B cell (primary cell): ENCODE measurements around the gene MANBA. TPM values are rescaled to one million over a fixed set of nuclear protein-coding genes. Genes with fewer than 3 reads are reported as not detected.

Source experiments
- ATAC-seq: fragments of 200-7000 bp; cut with Tn5 transposase; one replicate; pipeline ENCODE4 v1.10.0; 2021; ENCODE audit warnings: low read depth, mild to moderate bottlenecking, moderate number of reproducible peaks, moderate library complexity
- CTCF ChIA-PET: fragments of 350-600 bp; sonication (Branson Sonifier 250); formaldehyde crosslinking; loops from one replicate; lab custom pipeline; 2021; ENCODE audit warnings: antibody characterized with exemption, inconsistent platforms; lab: Charles Lee
- POLR2A ChIA-PET: fragments of 350-600 bp; sonication (Branson Sonifier 250); formaldehyde crosslinking; loops from one replicate; lab custom pipeline; 2021; ENCODE audit warnings: antibody characterized with exemption; lab: Charles Lee
- DNase-seq: peaks from one replicate; pipeline ENCODE4 v3.0.0; 2013
- H2AFZ ChIP-seq: 2 replicates; pipeline ENCODE4 v1.6.1; 2012; ENCODE audit warnings: mild to moderate bottlenecking, low read depth, low read length; ENCODE audit not compliant: insufficient read depth, poor library complexity, severe bottlenecking
- H3K27ac ChIP-seq, 2 donors: 1 replicate in 1 of 2; 2 replicates in 1 of 2; pipeline ENCODE4 v1.5.1; 2012 to 2013; ENCODE audit warnings: low read length in 2 of 2, mild to moderate bottlenecking in 2 of 2, moderate library complexity in 1 of 2
- H3K27me3 ChIP-seq, 4 experiments: fragments of 200-600 bp in 1 of 4; sonication (generic) in 1 of 4; replicated peaks in 1 of 4; 1 replicate in 2 of 4; 2 replicates in 2 of 4; pipeline versions ENCODE4 v1.6.1 to v1.7.0; 2013 to 2016; ENCODE audit warnings: low read length in 3 of 4, mild to moderate bottlenecking in 2 of 4, mixed read lengths in 1 of 4, moderate library complexity in 1 of 4; ENCODE audit not compliant: insufficient read depth in 4 of 4, control insufficient read depth in 3 of 4; ENCODE audit errors: control extremely low read depth in 1 of 4
- H3K36me3 ChIP-seq, 2 experiments: replicated peaks in 1 of 2; 1 replicate in 1 of 2; 2 replicates in 1 of 2; pipeline versions ENCODE4 v1.6.1 to v1.7.1; 2013; ENCODE audit warnings: low read length in 1 of 2; ENCODE audit not compliant: insufficient read depth in 2 of 2, control insufficient read depth in 1 of 2; ENCODE audit errors: control extremely low read depth in 1 of 2, extremely low read depth in 1 of 2
- H3K4me1 ChIP-seq, 2 donors: fragments of 200-600 bp in 1 of 2; sonication (generic) in 1 of 2; 1 replicate in 1 of 2; 2 replicates in 1 of 2; pipeline versions ENCODE4 v1.5.1 to v1.6.1; 2013 to 2017; ENCODE audit warnings: low read length in 2 of 2; ENCODE audit not compliant: control insufficient read depth in 2 of 2, insufficient read depth in 2 of 2
- H3K4me2 ChIP-seq: replicated peaks from 2 replicates; pipeline ENCODE3; 2012; ENCODE audit warnings: mild to moderate bottlenecking, low read depth, low read length; ENCODE audit not compliant: poor library complexity, severe bottlenecking
- H3K4me3 ChIP-seq, 5 experiments: fragments of 200-600 bp in 1 of 5; sonication (generic) in 1 of 5; 1 replicate in 3 of 5; 2 replicates in 2 of 5; pipeline versions ENCODE4 v1.5.1 to v1.7.0; 2011 to 2016; ENCODE audit warnings: low read length in 4 of 5, mild to moderate bottlenecking in 4 of 5, low read depth in 2 of 5, control low read depth in 1 of 5, moderate library complexity in 1 of 5; ENCODE audit not compliant: insufficient read depth in 1 of 5; ENCODE audit errors: control extremely low read depth in 1 of 5, extremely low read depth in 1 of 5
- H3K79me2 ChIP-seq: fragments of 200-600 bp; sonication (generic); one replicate; pipeline ENCODE4 v1.6.0; 2016; ENCODE audit warnings: low read length; ENCODE audit not compliant: control insufficient read depth, insufficient read depth
- H3K9ac ChIP-seq: fragments of 200-600 bp; sonication (generic); 2 replicates; pipeline ENCODE4 v1.6.1; 2017; ENCODE audit warnings: mild to moderate bottlenecking, low read length, moderate library complexity
- H3K9me3 ChIP-seq, 3 donors: one replicate each; pipeline versions ENCODE4 v1.6.1 to v1.7.1; 2013; ENCODE audit warnings: low read length in 2 of 3; ENCODE audit not compliant: control insufficient read depth in 2 of 3, insufficient read depth in 1 of 3; ENCODE audit errors: control extremely low read depth in 1 of 3
- H4K20me1 ChIP-seq: 2 replicates; pipeline ENCODE4 v1.6.0; 2012; ENCODE audit warnings: mild to moderate bottlenecking, low read length; ENCODE audit not compliant: insufficient read depth, control insufficient read depth, poor library complexity, severe bottlenecking
- H3K27ac Mint-ChIP-seq: one replicate; pipeline ENCODE4 v1.8.0; 2021; ENCODE audit warnings: mixed read lengths
- H3K27me3 Mint-ChIP-seq: one replicate; pipeline ENCODE4 v1.8.0; 2021; ENCODE audit warnings: mixed read lengths
- H3K4me1 Mint-ChIP-seq: one replicate; pipeline ENCODE4 v1.8.0; 2021; ENCODE audit warnings: mixed read lengths
- H3K4me3 Mint-ChIP-seq: one replicate; pipeline ENCODE4 v1.8.0; 2021; ENCODE audit warnings: mixed read lengths
- H3K9me3 Mint-ChIP-seq: one replicate; pipeline ENCODE4 v1.8.0; 2022; ENCODE audit warnings: mixed read lengths; ENCODE audit not compliant: insufficient read depth
- EZH2 ChIP-seq: IDR thresholded peaks from 2 replicates; pipeline ENCODE4 v1.6.1; 2012; ENCODE audit warnings: borderline replicate concordance, low read depth, mild to moderate bottlenecking, moderate library complexity, low read length; ENCODE audit not compliant: insufficient read depth, poor library complexity, severe bottlenecking
- WGBS: methylation state at CpG from one replicate; pipeline ENCODE4 v1.1.5; 2013; ENCODE audit warnings: missing lambda C conversion rate; ENCODE audit not compliant: insufficient coverage; 5-methylcytosine and 5-hydroxymethylcytosine counted together
- intact Hi-C: fragments of 100-400 bp; cut with micrococcal nuclease; formaldehyde crosslinking; loops from one replicate; pipeline ENCODE4 v1.10.0; 2022
- polyA plus RNA-seq: library from polyadenylated mRNA; depleted of rRNA; stranded (reverse); fragments of >200 nt; gene quantifications from 2 replicates; pipeline ENCODE4 v1.2.3, GENCODE V29; 2012
- total RNA-seq, 2 donors: library from RNA; stranded (reverse); fragments of 120-200 nt in 1 of 2; gene quantifications; 1 replicate in 1 of 2; 2 replicates in 1 of 2; pipeline versions ENCODE4 v1.2.3 to v1.2.4, GENCODE V29; 2013 to 2022
- TF ChIP-seq, protein P1 (sequence below): fragments of 200-600 bp; IDR thresholded peaks from one replicate; pipeline ENCODE4 v1.8.0; 2022; ENCODE audit warnings: antibody characterized with exemption, mild to moderate bottlenecking

MANBA gene
- total and polyA plus RNA-seq, 2 donors (not counting 1 experiment from before 2014, with no cell fraction given), result 91.6 to 119 TPM

DNA sequence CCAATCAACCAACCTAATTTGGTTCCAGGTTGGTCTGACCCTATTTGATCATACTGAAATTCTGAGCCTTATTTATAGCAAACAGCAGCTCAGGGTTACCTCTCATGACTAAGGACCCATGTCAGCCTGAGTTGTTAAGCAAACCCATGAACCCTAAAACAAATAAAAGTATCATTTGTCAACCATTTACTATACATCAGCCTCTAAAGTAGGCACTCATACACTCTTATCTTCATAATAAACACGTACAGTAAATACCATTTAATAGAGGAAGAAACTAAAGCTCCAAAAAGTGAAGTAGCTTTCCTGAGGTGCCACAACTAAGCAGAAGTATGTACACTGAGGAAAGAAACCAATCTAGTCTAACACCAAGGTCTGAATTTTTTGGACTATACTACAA lies 25.2 kb downstream of the MANBA start:
- intact Hi-C loops, result no loop called here
- Histone ChIP-seq H2AFZ (no peak overlapping the region), H3K27ac (peak overlapping the region in 1 of 2 donors; percentile 18), H3K79me2 (peaks cover 99% of the 10 kb centered on the region), H3K4me3 (no peak overlapping the region), H3K36me3 (peaks cover 2 to 9% of the 10 kb centered on the region in 2 experiments), H3K9me3 (peaks cover 4 to 22% (median 15%) of the 10 kb centered on the region in 3 donors), H3K4me2 (no peak overlapping the region), H3K9ac (no peak overlapping the region), H3K4me1 (peaks cover 10 to 15% of the 10 kb centered on the region in 2 donors), H3K27me3 (no peaks in the 10 kb centered on the region), H4K20me1 (peaks cover 55% of the 10 kb centered on the region)
- no peak for DNase-seq
- Mint-ChIP-seq H3K4me3 (no peak overlapping the region), H3K27ac (no peak overlapping the region), H3K4me1 (peaks cover 52% of the 10 kb centered on the region), H3K9me3 (peaks cover 7% of the 10 kb centered on the region), H3K27me3 (no peaks in the 10 kb centered on the region)
- ATAC-seq, result no peak
- ChIA-PET POLR2A (no interaction called here), CTCF (interaction anchor here (1.1 kb wide), 1 partner anchor 273 kb away, joined by 3 read pairs; no protein-coding TSS in a partner anchor)
- TF ChIP-seq, protein P1, sequence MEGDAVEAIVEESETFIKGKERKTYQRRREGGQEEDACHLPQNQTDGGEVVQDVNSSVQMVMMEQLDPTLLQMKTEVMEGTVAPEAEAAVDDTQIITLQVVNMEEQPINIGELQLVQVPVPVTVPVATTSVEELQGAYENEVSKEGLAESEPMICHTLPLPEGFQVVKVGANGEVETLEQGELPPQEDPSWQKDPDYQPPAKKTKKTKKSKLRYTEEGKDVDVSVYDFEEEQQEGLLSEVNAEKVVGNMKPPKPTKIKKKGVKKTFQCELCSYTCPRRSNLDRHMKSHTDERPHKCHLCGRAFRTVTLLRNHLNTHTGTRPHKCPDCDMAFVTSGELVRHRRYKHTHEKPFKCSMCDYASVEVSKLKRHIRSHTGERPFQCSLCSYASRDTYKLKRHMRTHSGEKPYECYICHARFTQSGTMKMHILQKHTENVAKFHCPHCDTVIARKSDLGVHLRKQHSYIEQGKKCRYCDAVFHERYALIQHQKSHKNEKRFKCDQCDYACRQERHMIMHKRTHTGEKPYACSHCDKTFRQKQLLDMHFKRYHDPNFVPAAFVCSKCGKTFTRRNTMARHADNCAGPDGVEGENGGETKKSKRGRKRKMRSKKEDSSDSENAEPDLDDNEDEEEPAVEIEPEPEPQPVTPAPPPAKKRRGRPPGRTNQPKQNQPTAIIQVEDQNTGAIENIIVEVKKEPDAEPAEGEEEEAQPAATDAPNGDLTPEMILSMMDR, result no peak
- TF ChIP-seq EZH2, result no peak
- no CpG with 5 or more reads among the region's 1 CpG for WGBS

DNA sequence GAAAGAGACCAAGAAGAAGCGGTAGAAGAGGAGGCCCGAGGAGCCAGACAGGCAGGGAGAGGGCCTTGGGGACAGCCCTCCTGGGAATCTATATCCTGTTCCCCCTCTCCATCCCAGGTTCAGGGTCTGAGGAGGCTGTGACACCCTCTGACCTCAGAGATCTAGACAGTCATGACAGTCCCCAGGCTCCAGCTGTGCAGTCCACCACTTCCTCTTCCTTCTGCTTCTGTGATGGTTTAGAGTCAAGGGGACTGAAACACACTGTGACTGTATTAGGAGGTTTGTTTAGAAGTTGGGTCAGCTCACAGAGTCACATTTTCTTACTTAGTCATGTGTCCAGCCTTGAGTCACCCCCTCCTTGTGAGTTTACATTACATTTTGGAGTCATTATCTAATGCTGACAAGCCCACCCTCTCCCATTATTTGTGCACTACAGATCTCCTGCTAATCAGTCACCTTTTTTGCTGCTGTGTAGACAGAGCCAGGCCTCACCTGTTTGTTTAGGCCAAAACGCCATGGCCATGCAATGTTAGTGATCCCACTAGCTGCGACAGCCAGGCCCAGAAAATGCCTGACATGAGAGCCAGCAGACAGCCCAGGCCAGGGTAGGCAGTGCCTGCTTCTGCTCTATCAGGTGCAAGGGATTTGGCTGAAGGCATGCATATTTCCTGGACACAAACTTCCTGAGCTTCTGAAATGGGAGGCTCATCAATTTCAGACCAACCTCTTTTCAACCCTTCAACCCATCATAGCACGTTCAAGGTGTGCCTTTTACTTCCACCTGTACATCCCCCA lies 26.0 kb downstream of the MANBA start:
- Histone ChIP-seq H3K4me2 (no peak overlapping the region), H3K9ac (no peak overlapping the region), H4K20me1 (peaks cover 62% of the 10 kb centered on the region), H3K4me1 (peaks cover 10 to 15% of the 10 kb centered on the region in 2 donors), H3K36me3 (peaks cover 2 to 15% of the 10 kb centered on the region in 2 experiments), H3K9me3 (peaks cover 4 to 26% (median 23%) of the 10 kb centered on the region in 3 donors), H2AFZ (no peak overlapping the region), H3K79me2 (peaks cover 99% of the 10 kb centered on the region), H3K4me3 (no peak overlapping the region), H3K27ac (peak overlapping the region in 1 of 2 donors; percentile 18), H3K27me3 (no peaks in the 10 kb centered on the region)
- POLR2A ChIA-PET, result no interaction called here
- H3K27ac Mint-ChIP-seq, result peak overlapping the region; percentile 70
- peak overlapping the region; percentile 15 for H3K4me3 Mint-ChIP-seq
- H3K9me3 Mint-ChIP-seq, result peaks cover 10% of the 10 kb centered on the region
- H3K27me3 Mint-ChIP-seq, result no peaks in the 10 kb centered on the region
- peaks cover 52% of the 10 kb centered on the region for H3K4me1 Mint-ChIP-seq
- WGBS, result 73% methylated on average over 4 of the region's 5 CpGs
- CTCF ChIA-PET, result interaction anchor here (1.1 kb wide), 1 partner anchor 274 kb away, joined by 3 read pairs; no protein-coding TSS in a partner anchor
- TF ChIP-seq EZH2, result no peak
- TF ChIP-seq, protein P1, result no peak
- peak; percentile 59 for DNase-seq
- ATAC-seq, result peak; percentile 81
- intact Hi-C loops, result no loop called here
